Astrocyte (in vitro differentiated cells and primary cell): Measurements from ENCODE around the gene ZNF189. TPM values are rescaled to one million over a fixed set of nuclear protein-coding genes. Genes with fewer than 3 reads are reported as not detected.

Experiments
- DNase-seq: peaks from one replicate; pipeline ENCODE4 v3.0.0-alpha.2; 2010; ENCODE audit warnings: low read depth
- FAIRE-seq: peaks from 2 replicates; lab custom pipeline; 2011; peaks lifted over from hg19 to GRCh38; lab: Jason Lieb, UNC
- H2AFZ ChIP-seq: 2 replicates; pipeline ENCODE4 v1.6.0; 2012; ENCODE audit warnings: low read depth, low read length, inconsistent platforms
- H3K27ac ChIP-seq: 2 replicates; pipeline ENCODE4 v1.5.1; 2011; ENCODE audit warnings: low read depth, low read length, inconsistent platforms
- H3K27me3 ChIP-seq: 2 replicates; pipeline ENCODE4 v1.6.0; 2011; ENCODE audit warnings: low read length, inconsistent platforms; ENCODE audit not compliant: insufficient read depth
- H3K36me3 ChIP-seq: 2 replicates; pipeline ENCODE4 v1.5.1; 2011; ENCODE audit warnings: low read length, inconsistent platforms; ENCODE audit not compliant: insufficient read depth
- H3K4me1 ChIP-seq: 2 replicates; pipeline ENCODE4 v1.5.1; 2011; ENCODE audit warnings: low read length, inconsistent platforms; ENCODE audit not compliant: insufficient read depth
- H3K4me2 ChIP-seq: 2 replicates; pipeline ENCODE4 v1.6.0; 2012; ENCODE audit warnings: low read length, inconsistent platforms
- H3K4me3 ChIP-seq: 2 replicates; pipeline ENCODE4 v1.5.1; 2011; ENCODE audit warnings: low read depth, mild to moderate bottlenecking, low read length, inconsistent platforms; ENCODE audit not compliant: insufficient read depth
- H3K79me2 ChIP-seq: 2 replicates; pipeline ENCODE4 v1.6.0; 2012; ENCODE audit warnings: mild to moderate bottlenecking, low read length, inconsistent platforms; ENCODE audit not compliant: insufficient read depth
- H3K9ac ChIP-seq: 2 replicates; pipeline ENCODE4 v1.6.0; 2012; ENCODE audit warnings: mild to moderate bottlenecking, low read length, inconsistent platforms
- H3K9me3 ChIP-seq: 2 replicates; pipeline ENCODE4 v1.5.1; 2012; ENCODE audit warnings: low read depth, mild to moderate bottlenecking, low read length, inconsistent platforms; ENCODE audit not compliant: insufficient read depth
- H4K20me1 ChIP-seq: 2 replicates; pipeline ENCODE4 v1.6.0; 2012; ENCODE audit warnings: low read length, inconsistent platforms; ENCODE audit not compliant: insufficient read depth
- H3K27ac Mint-ChIP-seq: one replicate; pipeline ENCODE4 v1.8.0; 2021; ENCODE audit warnings: mild to moderate bottlenecking, mixed read lengths; ENCODE audit not compliant: unreplicated experiment
- H3K27me3 Mint-ChIP-seq: one replicate; pipeline ENCODE4 v1.8.0; 2021; ENCODE audit warnings: low read depth, mixed read lengths; ENCODE audit not compliant: unreplicated experiment
- H3K36me3 Mint-ChIP-seq: one replicate; pipeline ENCODE4 v1.8.0; 2021; ENCODE audit warnings: low read depth, mixed read lengths; ENCODE audit not compliant: unreplicated experiment
- H3K4me1 Mint-ChIP-seq: one replicate; pipeline ENCODE4 v1.8.0; 2021; ENCODE audit warnings: low read depth, mixed read lengths; ENCODE audit not compliant: unreplicated experiment
- H3K4me3 Mint-ChIP-seq: one replicate; pipeline ENCODE4 v1.8.0; 2021; ENCODE audit warnings: mild to moderate bottlenecking, moderate library complexity, mixed read lengths; ENCODE audit not compliant: unreplicated experiment
- H3K9me3 Mint-ChIP-seq: one replicate; pipeline ENCODE4 v1.8.0; 2021; ENCODE audit warnings: mild to moderate bottlenecking, mixed read lengths; ENCODE audit not compliant: unreplicated experiment
- CTCF ChIP-seq: IDR thresholded peaks from 2 replicates; pipeline ENCODE4 v1.5.1; 2011; ENCODE audit warnings: low read depth, mild to moderate bottlenecking, inconsistent platforms, low read length, moderate library complexity; ENCODE audit not compliant: insufficient read depth
- EZH2 ChIP-seq: IDR thresholded peaks from 2 replicates; pipeline ENCODE4 v1.6.1; 2012; ENCODE audit warnings: mild to moderate bottlenecking, low read length, inconsistent platforms; ENCODE audit not compliant: insufficient read depth
- total RNA-seq: library from RNA; stranded (reverse); gene quantifications from 2 replicates; pipeline ENCODE4 v1.2.1, GENCODE V29; 2021

The ZNF189 gene
- total RNA-seq, 1 donor from 2014 or later: 16.8 TPM

- Histone ChIP-seq H4K20me1 (no peaks in the 10 kb centered on the region), H3K4me1 (no peaks in the 10 kb centered on the region), H3K79me2 (no peaks in the 10 kb centered on the region), H3K36me3 (no peaks in the 10 kb centered on the region), H3K27me3 (no peaks in the 10 kb centered on the region), H2AFZ (no peak overlapping the region), H3K4me3 (no peak overlapping the region), H3K27ac (no peak overlapping the region), H3K9me3 (no peaks in the 10 kb centered on the region), H3K9ac (no peak overlapping the region), H3K4me2 (no peak overlapping the region)
- Mint-ChIP-seq H3K27ac (no peak overlapping the region), H3K27me3 (no peaks in the 10 kb centered on the region), H3K9me3 (no peaks in the 10 kb centered on the region), H3K36me3 (peaks cover 2% of the 10 kb centered on the region), H3K4me1 (peaks cover 4% of the 10 kb centered on the region), H3K4me3 (no peak overlapping the region)
- no peak for DNase-seq
- TF ChIP-seq CTCF (no peak), EZH2 (no peak)
- FAIRE-seq: no peak
Measured at GRCh38 chr9:101417977-101418376, 19.3 kb downstream of the ZNF189 start.

DNA sequence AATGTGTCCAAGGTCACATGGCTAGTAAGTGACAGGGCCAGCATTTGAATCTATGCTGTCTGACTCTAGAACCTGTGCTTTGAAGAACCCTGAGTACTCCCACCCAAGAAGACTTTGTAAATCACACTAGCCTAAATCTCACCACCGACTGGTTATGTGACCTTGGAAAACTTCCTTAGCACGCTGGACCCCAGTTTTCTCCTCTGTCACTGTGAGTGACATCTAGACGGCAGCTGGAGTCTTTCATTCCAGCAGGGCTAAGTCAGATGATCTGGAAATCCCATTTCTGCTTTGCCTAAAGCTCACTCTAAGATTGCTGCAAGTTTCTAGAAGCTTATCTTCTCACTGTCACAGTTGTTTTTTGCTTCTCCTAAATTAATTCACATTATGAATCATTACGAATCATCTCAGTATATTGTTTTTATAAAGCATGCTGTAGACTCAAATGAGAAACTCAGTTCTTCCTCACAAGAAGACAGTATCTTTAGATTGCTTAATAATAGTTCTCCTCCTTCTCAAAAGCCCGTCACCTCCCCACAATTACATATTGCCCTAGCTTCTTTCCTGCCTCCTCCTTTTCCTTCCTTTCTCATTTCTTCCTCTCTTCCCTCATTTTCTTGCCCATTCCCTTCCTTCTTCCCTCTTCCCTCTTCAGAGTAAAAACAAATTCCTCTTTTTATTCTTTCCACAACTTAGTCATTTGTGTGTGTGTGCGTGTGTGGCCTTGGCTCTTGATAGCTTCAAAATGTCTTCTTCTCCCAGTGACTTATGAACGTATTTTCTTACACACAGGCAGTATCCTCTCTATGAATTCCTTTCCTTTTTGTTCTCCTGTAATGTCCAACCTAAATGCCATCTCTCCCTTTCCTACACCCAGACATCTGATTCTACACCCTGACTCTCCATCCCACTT, 20.1 kb downstream of the ZNF189 start:
- H3K9me3 Mint-ChIP-seq: no peaks in the 10 kb centered on the region
- Histone ChIP-seq H3K9ac (no peak overlapping the region), H3K27me3 (no peaks in the 10 kb centered on the region), H2AFZ (no peak overlapping the region), H3K79me2 (no peaks in the 10 kb centered on the region), H3K4me3 (no peak overlapping the region), H3K36me3 (no peaks in the 10 kb centered on the region), H3K4me2 (peak overlapping the region; percentile 58), H3K27ac (no peak overlapping the region), H4K20me1 (no peaks in the 10 kb centered on the region), H3K9me3 (no peaks in the 10 kb centered on the region), H3K4me1 (no peaks in the 10 kb centered on the region)
- FAIRE-seq: no peak
- no peak overlapping the region for H3K27ac Mint-ChIP-seq
- DNase-seq: peak; percentile 33
- no peak for TF ChIP-seq CTCF
- no peak for TF ChIP-seq EZH2
- no peak overlapping the region for H3K4me3 Mint-ChIP-seq
- H3K36me3 Mint-ChIP-seq: peaks cover 2% of the 10 kb centered on the region
- H3K27me3 Mint-ChIP-seq: no peaks in the 10 kb centered on the region
- H3K4me1 Mint-ChIP-seq: peaks cover 4% of the 10 kb centered on the region

DNA sequence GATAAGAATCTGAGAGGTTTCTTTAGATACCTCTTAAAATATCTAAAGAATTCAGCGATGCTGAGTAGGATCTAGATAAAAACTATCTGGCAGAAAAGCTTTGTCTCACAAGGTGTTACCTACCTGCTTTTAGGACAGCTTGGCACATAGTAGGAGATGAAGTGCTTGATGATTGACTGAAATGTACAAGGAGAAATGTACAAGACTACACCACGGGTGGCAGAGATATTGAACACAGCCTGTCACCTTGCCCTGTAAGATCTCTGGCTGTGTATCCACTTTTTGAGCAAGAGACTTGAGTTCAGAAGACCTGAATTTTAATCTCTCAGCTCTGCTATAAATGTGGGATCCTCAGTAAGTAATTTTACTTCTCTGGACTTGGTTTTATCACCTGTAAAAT, 21.2 kb downstream of the ZNF189 start:
- Histone ChIP-seq H3K4me1 (no peaks in the 10 kb centered on the region), H3K4me3 (no peak overlapping the region), H4K20me1 (no peaks in the 10 kb centered on the region), H3K9ac (no peak overlapping the region), H3K27me3 (no peaks in the 10 kb centered on the region), H3K36me3 (no peaks in the 10 kb centered on the region), H3K4me2 (no peak overlapping the region), H3K9me3 (no peaks in the 10 kb centered on the region), H2AFZ (no peak overlapping the region), H3K27ac (no peak overlapping the region), H3K79me2 (no peaks in the 10 kb centered on the region)
- Mint-ChIP-seq H3K4me3 (no peak overlapping the region), H3K27ac (no peak overlapping the region), H3K36me3 (peaks cover 2% of the 10 kb centered on the region), H3K4me1 (peaks cover 4% of the 10 kb centered on the region), H3K27me3 (no peaks in the 10 kb centered on the region), H3K9me3 (no peaks in the 10 kb centered on the region)
- FAIRE-seq (no peak), DNase-seq (no peak)
- no peak for TF ChIP-seq CTCF
- TF ChIP-seq EZH2: no peak
